OCI-LY7 (cell line): ENCODE results near the gene GRM4. TPM values are rescaled to one million over a fixed set of nuclear protein-coding genes. Genes with fewer than 3 reads are reported as not detected.

Experiments used
- BruUV-seq: library from RNA; stranded (reverse); fragments of 400-500 nt; replicated peaks from 2 replicates; lab custom pipeline; 2021; lab: Mats Ljungman, UMichigan
- CTCF ChIA-PET: fragments of 300-600 bp; sonication (Branson Sonifier 250); formaldehyde crosslinking; loops from one replicate; lab custom pipeline; 2022; ENCODE audit warnings: antibody characterized with exemption; ENCODE audit not compliant: unreplicated experiment; lab: Charles Lee
- POLR2A ChIA-PET: fragments of 300-600 bp; sonication (Branson Sonifier 250); formaldehyde crosslinking; loops from one replicate; lab custom pipeline; 2022; ENCODE audit warnings: antibody characterized with exemption; lab: Charles Lee
- DNase-seq: peaks from one replicate; pipeline ENCODE4 v3.0.0-alpha.2; 2015; ENCODE audit warnings: low spot score
- H2AFZ ChIP-seq: fragments of 200-600 bp; sonication (generic), shearing (Covaris generic); 2 replicates; pipeline ENCODE4 v1.6.1; 2014; ENCODE audit warnings: mild to moderate bottlenecking, antibody characterized with exemption, low read length, moderate library complexity
- H3K27ac ChIP-seq: fragments of 200-600 bp; sonication (generic); 2 replicates; pipeline ENCODE4 v1.5.1; 2014; ENCODE audit warnings: mixed run types, low read depth, mild to moderate bottlenecking, moderate library complexity, low read length, inconsistent platforms; ENCODE audit not compliant: poor library complexity, severe bottlenecking
- H3K36me3 ChIP-seq: fragments of 200-600 bp; sonication (generic); 2 replicates; pipeline ENCODE4 v1.6.1; 2014; ENCODE audit warnings: mild to moderate bottlenecking, antibody characterized with exemption, low read length, moderate library complexity, mixed read lengths; ENCODE audit not compliant: insufficient read depth
- H3K4me1 ChIP-seq: fragments of 200-600 bp; sonication (generic); 2 replicates; pipeline ENCODE4 v1.5.1; 2014; ENCODE audit warnings: mild to moderate bottlenecking, low read length; ENCODE audit not compliant: insufficient read depth, poor library complexity, severe bottlenecking
- H3K4me2 ChIP-seq: fragments of 200-600 bp; sonication (generic); 2 replicates; pipeline ENCODE4 v1.6.1; 2014; ENCODE audit warnings: mild to moderate bottlenecking, low read length
- H3K4me3 ChIP-seq: fragments of 200-600 bp; sonication (generic); 2 replicates; pipeline ENCODE4 v1.5.1; 2014; ENCODE audit warnings: mild to moderate bottlenecking, low read depth, low read length; ENCODE audit not compliant: poor library complexity, severe bottlenecking
- H3K79me2 ChIP-seq: fragments of 200-600 bp; sonication (generic); 2 replicates; pipeline ENCODE4 v1.6.1; 2016; ENCODE audit warnings: low read depth, mild to moderate bottlenecking, low read length, moderate library complexity, mixed read lengths; ENCODE audit not compliant: insufficient read depth
- H3K9me2 ChIP-seq: fragments of 200-600 bp; sonication (generic); 2 replicates; pipeline ENCODE4 v1.6.1; 2016; ENCODE audit warnings: mild to moderate bottlenecking, low read length, mixed read lengths; ENCODE audit not compliant: insufficient read depth
- H3K9me3 ChIP-seq: fragments of 200-600 bp; sonication (generic); 2 replicates; pipeline ENCODE4 v1.6.1; 2014; ENCODE audit warnings: mild to moderate bottlenecking, mixed run types, low read length, mixed read lengths
- H4K20me1 ChIP-seq: fragments of 200-600 bp; sonication (generic); 2 replicates; pipeline ENCODE4 v1.6.1; 2014; ENCODE audit warnings: mild to moderate bottlenecking, antibody characterized with exemption, low read length, moderate library complexity, mixed read lengths; ENCODE audit not compliant: insufficient read depth
- CTCF ChIP-seq: fragments of 200-600 bp; sonication (generic); conservative IDR thresholded peaks from 2 replicates; pipeline ENCODE4 v1.5.1; 2014; ENCODE audit warnings: mild to moderate bottlenecking, antibody characterized with exemption, low read length, moderate library complexity, mixed read lengths
- EZH2phosphoT487 ChIP-seq: fragments of 200-600 bp; sonication (generic); IDR thresholded peaks from 2 replicates; pipeline ENCODE4 v1.6.1; 2018; ENCODE audit warnings: low read depth, borderline replicate concordance, mild to moderate bottlenecking, mixed run types, antibody characterized with exemption, low read length, moderate library complexity, mixed read lengths
- intact Hi-C: fragments of 100-400 bp; cut with micrococcal nuclease; formaldehyde crosslinking; loops from one replicate; pipeline ENCODE4 v1.10.0; 2022; ENCODE audit not compliant: unreplicated experiment
- total RNA-seq, 2 experiments: library from RNA; depleted of rRNA in 1 of 2; stranded (reverse); fragments of >200 nt in 1 of 2; shearing (Covaris generic) in 1 of 2; gene quantifications; 2 replicates each; pipeline ENCODE4 v1.2.3, GENCODE V29; 2014 to 2022

The GRM4 gene
- total RNA-seq, 2 experiments from 2014 or later: 0.73 to 1.3 TPM

- intact Hi-C loops: no loop called here
- H3K9me3 ChIP-seq: no peaks in the 10 kb centered on the region
- H3K4me1 ChIP-seq: no peaks in the 10 kb centered on the region
- no TSS peak for BruUV-seq
- TF ChIP-seq CTCF (no peak), EZH2phosphoT487 (no peak)
- H4K20me1 ChIP-seq: no peaks in the 10 kb centered on the region
- H3K4me3 ChIP-seq: no peak overlapping the region
- POLR2A ChIA-PET: interaction anchor here (0.6 kb wide), 1 partner anchor 1172 kb away, joined by 3 read pairs; no protein-coding TSS in a partner anchor
- no peak overlapping the region for H3K4me2 ChIP-seq
- no peaks in the 10 kb centered on the region for H3K9me2 ChIP-seq
- no peak overlapping the region for H3K27ac ChIP-seq
- no peak overlapping the region for H2AFZ ChIP-seq
- H3K79me2 ChIP-seq: no peaks in the 10 kb centered on the region
- H3K36me3 ChIP-seq: no peaks in the 10 kb centered on the region
- CTCF ChIA-PET: no interaction called here
- no peak for DNase-seq
Observed at GRCh38 chr6:34102099-34102656, 43.7 kb downstream of the GRM4 start.

GRCh38 chr6:34100788-34101187, 45.1 kb downstream of the GRM4 start:
- H4K20me1 ChIP-seq: no peaks in the 10 kb centered on the region
- H3K4me1 ChIP-seq: no peaks in the 10 kb centered on the region
- no peaks in the 10 kb centered on the region for H3K36me3 ChIP-seq
- no TSS peak for BruUV-seq
- no peak overlapping the region for H3K27ac ChIP-seq
- TF ChIP-seq CTCF (no peak), EZH2phosphoT487 (no peak)
- ChIA-PET CTCF (no interaction called here), POLR2A (no interaction called here)
- intact Hi-C loops: no loop called here
- H2AFZ ChIP-seq: no peak overlapping the region
- DNase-seq: no peak
- no peaks in the 10 kb centered on the region for H3K9me3 ChIP-seq
- H3K79me2 ChIP-seq: no peaks in the 10 kb centered on the region
- no peaks in the 10 kb centered on the region for H3K9me2 ChIP-seq
- H3K4me3 ChIP-seq: no peak overlapping the region
- H3K4me2 ChIP-seq: no peak overlapping the region

- BruUV-seq: no TSS peak
- ChIA-PET POLR2A (no interaction called here), CTCF (no interaction called here)
Observed at GRCh38 chr6:34099878-34100277, 46.0 kb downstream of the GRM4 start.

More at GRCh38 chr6:34099878-34100277, 46.0 kb downstream of the GRM4 start:
- Histone ChIP-seq H3K4me2 (no peak overlapping the region), H4K20me1 (no peaks in the 10 kb centered on the region), H3K36me3 (no peaks in the 10 kb centered on the region), H2AFZ (no peak overlapping the region), H3K27ac (no peak overlapping the region), H3K79me2 (no peaks in the 10 kb centered on the region), H3K4me1 (no peaks in the 10 kb centered on the region), H3K9me3 (no peaks in the 10 kb centered on the region), H3K4me3 (no peak overlapping the region), H3K9me2 (no peaks in the 10 kb centered on the region)
- TF ChIP-seq EZH2phosphoT487 (no peak), CTCF (no peak)
- DNase-seq: no peak
- intact Hi-C loops: no loop called here
